GM19043 (cell line): ENCODE data around the gene CDK10.
"Not testable (repeated sequence)": the region's sequence is repeated elsewhere in the genome, so short reads cannot be mapped to it uniquely, and the experiment has no call there.

Experiments used
- ATAC-seq: cut with Tn5 transposase; IDR thresholded peaks from one replicate; pipeline ENCODE4 v1.9.1; 2021; ENCODE audit warnings: low read depth; ENCODE audit not compliant: unreplicated experiment

The CDK10 gene

DNA sequence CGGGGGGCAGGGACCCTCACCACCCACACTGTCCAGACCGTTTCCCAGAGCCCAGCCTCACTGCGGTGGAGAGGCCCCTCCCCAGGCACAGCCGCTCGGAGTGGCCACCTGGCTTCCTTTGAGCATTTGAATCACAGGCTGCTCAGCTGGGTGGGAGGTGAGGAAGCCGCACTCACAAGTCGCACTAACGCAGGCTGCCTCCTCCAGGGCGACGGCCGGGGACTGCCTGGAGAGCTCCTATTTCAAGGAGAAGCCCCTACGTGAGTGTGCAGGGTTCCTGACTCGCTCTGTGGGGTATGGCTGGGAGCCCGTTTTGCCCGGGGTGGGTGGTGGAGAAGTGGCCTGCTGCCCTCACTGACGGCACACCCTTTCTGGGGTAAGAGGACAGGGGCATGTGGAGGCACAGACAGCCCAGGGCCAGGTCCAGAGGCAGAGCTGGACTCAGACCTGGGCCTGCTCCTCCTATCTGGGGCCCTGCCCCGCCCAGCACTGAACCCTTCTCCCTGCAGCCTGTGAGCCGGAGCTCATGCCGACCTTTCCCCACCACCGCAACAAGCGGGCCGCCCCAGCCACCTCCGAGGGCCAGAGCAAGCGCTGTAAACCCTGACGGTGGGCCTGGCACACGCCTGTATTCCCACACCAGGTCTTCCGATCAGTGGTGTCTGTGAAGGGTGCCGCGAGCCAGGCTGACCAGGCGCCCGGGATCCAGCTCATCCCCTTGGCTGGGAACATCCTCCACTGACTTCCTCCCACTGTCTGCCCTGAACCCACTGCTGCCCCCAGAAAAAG is 8.8 kb downstream of the CDK10 start:
- ATAC-seq: no peak

DNA sequence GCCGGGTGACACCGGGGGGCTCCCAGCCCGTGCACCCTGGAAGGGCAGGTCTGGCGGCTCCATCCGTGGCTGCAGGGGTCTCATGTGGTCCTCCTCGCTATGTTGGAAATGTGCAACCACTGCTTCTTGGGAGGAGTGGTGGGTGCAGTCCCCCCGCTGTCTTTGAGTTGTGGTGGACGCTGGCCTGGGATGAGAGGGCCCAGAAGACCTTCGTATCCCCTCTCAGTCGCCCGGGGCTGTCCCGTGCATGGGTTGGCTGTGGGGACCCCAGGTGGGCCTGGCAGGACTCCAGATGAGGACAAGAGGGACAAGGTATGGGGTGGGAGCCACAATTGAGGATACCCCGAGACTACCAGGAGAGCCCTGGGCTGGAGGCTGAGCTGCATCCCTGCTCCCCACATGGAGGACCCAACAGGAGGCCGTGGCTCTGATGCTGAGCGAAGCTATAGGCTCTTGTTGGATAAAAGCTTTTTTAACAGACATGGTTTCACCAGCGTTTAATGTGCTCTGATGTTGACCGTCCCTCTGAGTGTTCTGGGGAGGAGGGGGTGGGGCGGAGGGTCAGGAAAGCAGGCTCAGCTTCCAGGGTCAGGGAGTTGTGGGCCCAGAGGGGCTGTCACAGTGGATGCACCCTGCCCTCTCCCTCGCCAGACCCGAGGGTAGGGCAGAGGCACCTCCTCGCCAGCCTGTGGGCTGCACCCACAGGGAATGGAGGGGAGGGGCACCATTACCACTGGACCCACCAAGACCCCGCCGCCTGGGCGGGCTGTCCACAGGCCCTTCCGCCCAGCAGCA is 9.6 kb downstream of the CDK10 start:
- no peak for ATAC-seq

DNA sequence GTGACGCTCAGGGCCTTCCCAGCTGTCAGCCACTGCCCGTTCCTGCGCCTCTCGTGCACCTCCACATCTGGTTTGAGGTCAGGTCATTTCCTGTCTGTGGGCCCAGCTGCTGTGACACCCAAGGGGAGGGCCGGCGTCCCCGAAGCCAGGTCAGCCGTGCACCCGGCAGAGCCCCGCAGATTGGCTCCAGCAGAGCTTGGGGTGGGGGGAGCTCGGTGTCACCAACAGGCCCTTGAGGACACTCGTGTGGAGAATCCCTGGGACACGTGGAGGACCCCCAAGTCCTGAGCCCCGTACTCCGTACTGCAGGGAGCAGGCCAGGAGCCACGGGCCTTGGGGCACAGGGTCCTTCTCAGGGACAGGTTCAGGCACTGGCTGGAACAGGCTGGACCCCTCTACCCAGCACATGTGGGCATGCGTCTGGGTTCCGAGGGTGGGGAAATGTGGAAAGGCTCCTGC is 10.2 kb downstream of the CDK10 start:
- no peak for ATAC-seq

DNA sequence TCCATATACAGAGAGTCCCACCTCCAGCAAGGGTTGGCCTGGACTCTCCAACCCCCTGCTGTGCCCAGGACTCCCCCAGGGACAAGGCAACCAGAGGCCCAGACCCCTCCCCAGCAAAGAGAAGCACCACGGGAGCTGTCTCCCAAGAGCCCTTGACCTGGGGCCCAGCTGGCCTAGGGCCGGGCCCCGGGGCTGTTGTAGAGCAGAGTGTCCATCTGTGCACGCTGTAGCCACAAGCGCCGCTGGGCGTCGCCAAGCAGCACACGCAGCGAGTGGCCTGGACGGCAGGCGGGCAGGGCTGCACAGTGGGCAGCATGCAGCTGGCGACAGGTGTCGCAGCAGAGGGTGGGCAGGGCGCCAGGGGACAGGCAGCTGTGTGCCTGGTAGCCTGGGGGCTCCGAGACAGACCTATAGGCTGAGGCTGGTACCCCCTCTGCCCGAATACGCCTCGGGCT is 10.7 kb downstream of the CDK10 start:
- no peak for ATAC-seq

DNA sequence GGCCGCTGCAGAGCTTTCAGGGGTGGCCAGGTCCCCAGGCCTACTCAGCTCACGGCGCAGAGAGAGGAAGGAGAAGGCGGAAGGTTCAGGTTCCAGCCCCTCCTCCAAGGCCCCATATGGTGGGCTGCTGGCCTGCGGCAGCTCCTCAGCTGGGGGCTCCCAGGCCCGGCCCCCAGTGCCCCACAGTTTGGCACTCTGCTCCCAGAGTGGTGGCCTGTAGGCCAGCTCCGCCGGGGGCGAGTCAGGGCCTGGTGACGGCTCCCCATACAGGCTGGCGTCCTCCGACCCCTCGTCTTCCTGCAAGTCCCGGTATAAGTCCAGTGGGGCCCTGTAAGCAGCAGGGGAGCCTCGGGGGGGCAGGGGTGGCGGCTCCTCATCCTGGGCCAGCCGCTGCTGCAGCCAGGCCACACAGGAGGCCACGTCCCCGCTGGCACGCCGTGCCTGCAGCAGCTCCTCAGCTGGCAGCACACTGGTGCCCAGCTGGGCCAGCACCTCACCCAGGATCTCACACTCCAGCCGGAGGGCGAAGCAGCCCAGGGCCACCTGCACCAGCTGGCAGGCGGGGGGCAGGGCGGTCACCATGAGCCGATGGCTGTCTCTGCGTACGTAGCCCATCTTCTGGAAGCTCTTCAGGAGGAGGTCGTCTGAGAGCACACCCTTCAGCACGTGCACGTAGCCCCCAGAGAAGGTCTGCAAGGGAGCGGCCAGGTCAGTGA is 11.3 kb downstream of the CDK10 start:
- no peak for ATAC-seq

DNA sequence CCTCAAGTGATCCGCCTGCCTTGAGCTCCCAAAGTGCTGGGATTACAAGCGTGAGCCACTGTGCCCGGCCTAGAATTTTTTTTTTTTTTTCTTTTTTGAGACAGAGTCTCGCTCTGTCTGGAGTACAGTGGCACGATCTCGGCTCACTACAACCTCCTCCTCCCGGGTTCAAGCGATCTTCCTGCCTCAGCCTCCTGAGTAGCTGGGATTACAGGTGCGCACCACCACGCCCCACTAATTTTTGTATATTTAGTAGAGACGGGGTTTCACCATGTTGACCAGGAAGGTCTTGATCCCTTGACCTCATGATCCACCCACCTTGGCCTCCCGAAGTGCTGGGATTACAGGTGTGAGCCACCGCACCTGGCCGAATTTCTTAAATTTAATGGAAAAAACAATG is 12.2 kb downstream of the CDK10 start:
- ATAC-seq: not testable (repeated sequence)

DNA sequence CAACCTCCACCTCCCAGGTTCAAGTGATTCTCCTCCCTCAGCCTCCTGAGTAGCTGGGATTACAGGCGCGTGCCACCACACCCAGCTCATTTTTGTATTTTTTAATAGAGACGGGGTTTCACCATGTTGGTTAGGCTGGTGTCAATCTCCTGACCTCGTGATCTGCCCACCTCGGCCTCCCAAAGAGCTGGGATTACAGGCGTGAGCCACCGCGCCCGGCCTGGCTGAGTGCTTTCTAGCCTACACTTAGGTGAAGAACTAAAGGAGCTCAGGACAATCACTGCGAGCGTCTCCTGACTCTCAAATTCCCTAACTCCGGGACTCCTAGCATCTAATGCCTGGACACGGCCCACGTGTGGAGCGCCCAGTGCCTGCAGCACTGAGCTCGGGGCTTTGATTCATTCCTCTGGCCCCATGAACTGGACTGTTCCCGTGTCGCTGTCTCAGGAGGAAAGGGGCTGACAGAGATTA is 13.2 kb downstream of the CDK10 start:
- not testable (repeated sequence) for ATAC-seq

DNA sequence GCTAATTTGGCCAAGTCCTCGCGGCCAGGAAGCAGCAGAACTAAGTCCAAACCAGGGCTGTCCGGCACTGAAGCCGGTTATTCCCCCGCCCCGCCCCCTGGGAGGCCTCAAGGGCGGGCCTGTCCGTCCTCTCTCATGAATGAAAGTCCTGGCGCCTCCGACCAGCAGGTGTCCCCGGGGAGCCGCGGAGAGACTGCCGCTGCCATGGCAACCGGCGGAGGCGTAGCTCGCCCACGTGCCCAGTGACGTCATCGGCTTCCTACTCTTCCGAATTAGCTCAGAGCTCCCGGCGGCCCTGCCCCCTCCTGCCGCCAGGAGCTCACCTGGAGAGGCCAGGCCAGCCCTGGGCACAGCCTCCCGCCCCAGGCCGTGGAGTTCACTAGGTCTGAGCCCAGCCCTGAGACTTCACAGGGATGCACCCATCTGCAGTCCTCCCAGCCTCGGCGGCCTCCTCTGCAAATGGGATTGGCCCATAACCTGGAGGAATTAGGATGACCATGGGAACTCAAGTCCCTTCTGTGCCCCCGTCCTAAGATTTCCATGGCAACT is 13.7 kb downstream of the CDK10 start:
- ATAC-seq: peak; percentile 41

DNA sequence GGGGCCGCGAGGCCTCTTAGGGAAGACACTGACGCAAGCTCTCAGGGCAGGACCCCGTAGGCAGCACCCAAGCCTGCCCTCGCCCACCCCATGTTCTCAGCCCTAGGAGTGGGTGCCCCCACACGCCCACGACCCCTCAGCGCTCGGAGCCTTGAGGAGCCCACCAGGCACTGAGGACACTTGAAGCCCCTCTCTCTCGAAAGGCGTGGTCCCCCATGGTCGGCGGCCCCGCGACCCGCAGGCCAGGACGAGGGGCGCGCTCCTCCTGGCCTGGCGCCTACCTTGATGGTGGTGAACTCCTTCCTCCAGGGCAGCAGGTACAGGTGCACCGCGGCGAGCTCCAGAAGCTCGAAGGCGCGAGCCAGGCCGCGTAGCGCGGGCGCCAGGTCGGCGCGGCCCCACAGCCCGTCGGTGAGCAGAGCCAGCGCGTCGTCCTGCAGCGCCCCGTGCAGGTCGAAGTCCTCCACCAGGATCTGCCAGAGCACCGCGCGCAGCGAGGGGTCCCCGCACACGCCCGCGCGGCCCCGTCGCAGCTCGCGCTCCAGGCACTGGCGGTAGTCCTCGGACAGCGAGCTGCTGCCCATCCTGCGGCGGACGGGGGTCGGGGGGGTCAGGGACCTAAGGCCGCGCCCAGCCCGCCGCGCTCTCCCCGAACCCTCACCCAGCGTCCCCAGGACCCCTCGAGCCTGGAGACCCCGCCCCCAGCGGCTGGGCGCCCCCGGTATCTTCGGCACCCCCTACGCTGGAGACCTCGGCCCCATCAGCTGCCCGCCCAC is 14.3 kb downstream of the CDK10 start:
- no peak for ATAC-seq

DNA sequence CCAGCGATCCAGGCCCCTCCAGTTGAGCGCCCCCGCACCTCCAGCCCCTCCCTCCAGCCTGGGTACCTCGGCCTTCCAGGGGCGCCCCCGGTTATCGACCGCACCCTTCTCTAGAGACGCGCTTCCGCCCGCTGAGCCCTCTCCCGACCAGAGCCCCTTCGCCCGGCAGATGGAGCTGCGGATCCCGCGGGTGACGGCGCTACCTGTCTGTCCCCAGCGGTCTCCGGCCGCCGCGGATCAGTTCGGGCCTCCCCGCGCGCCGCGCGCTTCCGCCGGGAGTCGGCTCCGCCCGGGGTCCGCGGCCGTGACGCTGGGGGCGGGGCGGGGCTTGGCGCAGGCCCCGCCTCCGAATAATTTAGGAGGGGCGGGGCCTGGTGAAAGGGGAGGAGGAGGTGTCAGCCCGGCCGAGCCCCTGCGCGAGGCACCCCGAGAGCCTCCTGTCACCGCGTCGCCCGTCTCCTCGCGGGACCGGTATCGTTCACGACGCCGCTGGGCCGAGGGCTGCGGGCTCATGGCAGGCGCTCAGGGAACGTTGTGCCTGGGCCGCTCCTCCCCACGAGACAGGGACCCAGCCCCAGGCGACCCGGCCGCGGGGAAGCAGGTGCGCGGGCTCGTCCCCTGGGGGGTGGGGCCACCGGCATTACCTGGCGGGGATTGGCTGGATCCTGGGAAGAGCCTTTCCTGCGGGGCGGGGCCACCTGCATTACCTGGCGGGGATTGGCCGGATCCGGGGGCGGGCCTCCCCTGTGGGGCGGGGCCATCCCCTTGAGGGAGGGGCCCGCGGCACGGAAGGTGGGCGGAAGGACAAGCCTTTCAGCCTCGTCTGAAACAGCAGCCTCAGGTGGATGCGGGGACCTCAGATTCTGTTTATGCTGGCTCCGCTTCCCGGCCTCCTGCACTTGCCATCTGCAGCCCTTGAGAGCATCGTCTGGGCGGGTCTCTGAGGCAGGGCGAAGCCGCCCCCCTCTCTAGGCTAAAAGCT is 15.2 kb downstream of the CDK10 start, which contains the start of gene SPATA2L:
Gene SPATA2L, minus strand, starts transcription at position 281 of the 982 bp plus-strand sequence. CDS start 473 bp downstream, outside the sequence.
- ATAC-seq: peak; percentile 70

DNA sequence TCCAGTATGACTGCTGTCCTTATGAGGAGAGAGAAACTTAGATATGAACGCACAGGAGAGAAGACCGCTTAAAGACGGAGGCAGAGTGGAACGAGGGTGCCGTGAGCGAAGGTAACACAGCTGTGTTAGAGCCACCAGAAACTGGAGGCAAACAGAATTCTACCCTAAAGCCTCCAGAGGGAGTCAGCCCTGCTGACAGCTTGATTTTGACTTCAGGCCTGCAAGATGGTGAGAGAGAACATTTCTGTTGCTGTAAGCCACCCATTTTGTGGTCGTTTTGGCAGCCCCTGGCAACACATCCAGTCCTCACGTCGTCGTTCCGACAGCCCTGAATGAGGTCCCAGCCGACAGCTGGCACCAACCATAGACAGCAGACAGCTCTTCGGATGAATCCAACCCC is 17.8 kb downstream of the CDK10 start:
- ATAC-seq: no peak

DNA sequence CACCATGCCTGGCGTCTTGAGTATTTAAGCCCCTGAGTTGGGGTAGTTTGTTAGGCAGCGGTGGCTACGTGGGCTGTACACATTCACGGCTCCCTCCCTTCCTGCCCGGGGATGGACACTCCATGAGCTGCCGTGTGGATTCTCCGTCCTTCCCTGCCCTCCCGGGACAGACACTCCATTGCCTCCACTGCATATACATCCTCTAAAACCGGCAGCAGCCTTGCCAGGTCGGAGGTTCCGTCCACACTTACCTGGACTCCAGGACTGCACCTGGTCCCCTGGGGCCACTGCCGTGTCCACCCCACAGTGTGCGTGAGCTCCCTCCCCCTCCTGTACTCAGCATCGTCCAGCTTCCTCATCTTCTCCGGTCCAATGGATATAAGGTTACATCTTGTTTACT is 18.5 kb downstream of the CDK10 start:
- no peak for ATAC-seq

DNA sequence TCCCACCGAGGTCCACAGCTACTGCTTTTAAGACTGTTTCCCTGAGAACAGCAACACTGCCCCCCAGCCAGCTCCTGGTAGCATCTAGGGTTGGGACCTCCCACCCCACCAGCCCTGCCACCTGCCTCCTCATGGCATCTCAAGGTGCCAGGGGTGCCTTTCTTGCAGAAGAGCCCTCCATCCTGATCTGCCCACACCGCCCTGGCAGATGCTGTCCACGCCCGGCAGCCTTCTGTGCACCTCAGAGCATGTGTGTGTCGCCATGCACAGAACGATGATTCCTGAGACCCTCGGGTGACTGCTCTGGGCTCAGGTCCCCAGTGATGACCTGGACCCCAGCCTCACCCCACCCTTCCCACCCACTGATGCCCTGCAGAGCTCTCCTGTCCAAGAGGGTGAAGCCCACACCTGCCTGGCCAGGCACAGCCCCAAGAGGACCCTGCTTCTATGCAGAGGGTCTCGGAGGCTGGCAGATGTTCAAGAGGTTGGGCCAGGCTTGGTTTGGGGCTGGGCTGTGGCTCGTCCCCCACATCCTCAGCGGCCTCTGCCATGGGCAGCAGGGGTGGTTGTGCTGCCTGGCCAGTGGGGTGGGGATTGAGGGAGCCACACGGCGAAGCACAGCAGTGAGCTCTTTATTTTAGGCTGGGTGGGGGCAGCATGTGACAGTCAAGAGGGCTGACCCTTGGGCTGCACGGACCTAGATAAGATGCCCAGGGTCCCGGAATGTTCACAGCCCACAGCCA is 20.2 kb downstream of the CDK10 start:
- no peak for ATAC-seq

DNA sequence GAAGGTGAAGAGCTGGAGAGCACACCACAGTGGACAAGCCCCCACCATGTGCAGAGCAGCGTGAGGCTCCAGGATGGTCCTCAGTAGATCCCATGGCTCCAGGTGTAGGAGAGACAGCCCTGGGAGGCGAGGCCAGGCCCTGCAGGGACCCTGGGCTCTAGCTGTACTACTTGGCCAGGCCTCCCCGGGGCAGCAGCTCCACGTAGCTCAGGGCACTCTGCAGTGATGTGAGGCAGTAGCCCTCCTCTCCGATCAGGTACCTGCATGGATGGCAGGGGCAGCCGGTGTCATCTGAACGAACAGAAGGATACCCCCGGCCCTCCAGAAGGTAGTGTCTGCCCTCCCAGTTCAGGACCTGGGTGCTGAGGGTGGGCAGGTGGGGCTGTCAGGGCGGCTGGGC is 21.2 kb downstream of the CDK10 start:
- ATAC-seq: no peak

DNA sequence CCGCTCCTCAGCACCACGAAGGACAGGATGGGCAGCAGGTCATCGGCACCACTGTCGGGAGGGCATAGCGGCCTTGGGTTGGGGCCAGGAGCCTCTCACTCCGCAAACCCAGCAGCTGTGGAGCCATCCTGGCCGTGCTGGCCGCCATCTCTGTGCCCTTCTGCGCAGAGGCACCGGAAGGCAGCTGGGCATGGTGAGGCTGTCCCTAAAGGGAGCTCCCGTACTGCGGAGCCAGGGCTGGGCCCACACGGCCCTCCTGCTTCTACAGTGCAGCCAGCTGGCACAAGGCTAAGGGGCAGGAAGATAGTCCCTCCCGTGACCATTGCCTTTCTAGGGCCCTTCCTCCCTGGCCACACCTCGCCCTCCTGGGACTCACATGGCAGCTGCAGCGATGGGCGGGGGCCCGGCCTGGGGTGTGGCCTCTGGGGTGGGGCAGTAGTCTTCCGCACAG is 22.0 kb downstream of the CDK10 start:
- no peak for ATAC-seq

DNA sequence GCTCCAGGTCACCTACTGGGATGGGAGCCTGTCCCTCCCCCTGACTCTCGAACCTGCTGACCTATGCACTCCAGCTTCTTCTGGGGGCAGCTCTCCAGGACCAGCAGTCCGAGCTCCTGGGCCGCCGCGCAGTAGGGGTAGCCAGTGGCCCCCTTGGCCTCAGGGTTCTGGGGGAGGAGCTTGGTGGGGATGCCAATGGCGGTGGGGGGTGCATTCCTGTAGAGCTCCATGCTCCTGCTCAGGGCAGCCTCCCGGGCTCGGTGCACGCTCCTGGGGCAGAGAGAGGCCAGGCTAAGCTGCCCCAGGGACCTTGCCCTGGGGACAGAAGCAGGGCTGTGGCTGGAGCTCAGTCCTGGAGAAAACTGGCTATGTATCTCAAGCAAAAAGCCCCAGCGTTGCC is 22.7 kb downstream of the CDK10 start:
- ATAC-seq: no peak

DNA sequence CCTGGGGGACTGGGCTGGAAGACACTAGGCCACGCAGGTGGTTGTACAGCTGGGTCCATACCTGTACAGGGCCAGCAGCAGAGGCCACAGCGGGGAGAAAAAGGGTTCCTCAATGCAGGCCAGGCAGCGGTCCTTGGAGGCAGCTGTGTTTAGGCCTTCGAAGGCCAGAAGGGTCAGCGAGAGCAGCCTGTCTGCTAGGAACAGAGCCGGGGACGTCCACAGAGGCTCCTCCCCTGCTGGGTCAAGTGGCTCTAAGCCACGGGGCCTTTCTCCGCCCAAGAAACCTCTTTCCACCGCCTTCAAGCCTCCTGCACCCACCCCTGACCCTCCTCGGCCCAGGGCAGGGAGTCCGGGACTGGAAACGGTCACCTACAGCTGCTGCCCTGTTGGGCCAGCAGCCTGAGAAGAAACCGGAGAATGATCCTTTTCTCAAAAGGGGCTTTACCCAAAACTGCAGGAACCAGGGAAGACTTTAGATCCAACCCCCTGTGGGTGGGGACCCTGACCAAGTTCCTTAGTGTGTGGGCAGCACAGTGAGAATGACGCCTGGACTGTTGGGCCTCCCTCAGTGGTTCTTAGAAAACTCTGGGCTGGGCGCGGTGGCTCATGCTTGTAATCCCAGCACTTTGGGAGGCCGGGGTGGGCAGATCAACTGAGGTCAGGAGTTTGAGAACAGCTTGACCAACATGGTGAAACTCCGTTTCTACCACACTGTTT is 23.4 kb downstream of the CDK10 start:
- ATAC-seq: no peak
